HCT116 (cell line): ENCODE results near the gene IL20.

ENCODE experiments used
- CTCF ChIP-seq, 3 experiments: fragments of 200-600 bp in 1 of 3; sonication (generic) in 1 of 3; IDR thresholded peaks in 2 of 3; conservative IDR thresholded peaks in 1 of 3; 2 replicates each; pipeline ENCODE4 v1.5.1; 2012 to 2017; ENCODE audit warnings: low read depth in 2 of 3, low read length in 2 of 3, antibody characterized with exemption in 1 of 3, borderline replicate concordance in 1 of 3, control low read depth in 1 of 3, mild to moderate bottlenecking in 1 of 3, mixed read lengths in 1 of 3, mixed run types in 1 of 3, moderate library complexity in 1 of 3; ENCODE audit not compliant: insufficient read depth in 1 of 3
- FOSL1 ChIP-seq: IDR thresholded peaks from 2 replicates; pipeline ENCODE4 v1.6.1; 2012; ENCODE audit warnings: low read depth
- POLR2A ChIP-seq: IDR thresholded peaks from 2 replicates; pipeline ENCODE4 v1.7.0; 2011; ENCODE audit warnings: borderline replicate concordance; ENCODE audit not compliant: insufficient read depth, insufficient read length; ENCODE audit errors: extremely low read depth

GRCh38 chr1:206895325-206895724 lies 29.9 kb downstream of the IL20 start:
- TF ChIP-seq POLR2A (no peak), CTCF (IDR thresholded peaks at IDR 0.05 in 2 of 3, conservative IDR thresholded peaks at IDR 0.05 in 1 of 3; ENCODE audit: borderline replicate concordance in 1 of 3, insufficient read depth in 1 of 3, low read depth in 2 of 3, low read length in 2 of 3) (no peak), FOSL1 (no peak)
